HCT116 (cell line): ENCODE data around the gene CLCA2. TPM values are rescaled to one million over a fixed set of nuclear protein-coding genes. Genes with fewer than 3 reads are reported as not detected.

ENCODE experiments used
- ATAC-seq: fragments of 200-7000 bp; cut with Tn5 transposase; 2 replicates; pipeline ENCODE4 v1.9.1; 2020; ENCODE audit warnings: mild to moderate bottlenecking, moderate library complexity
- BruUV-seq: library from RNA; stranded (reverse); fragments of 400-500 nt; replicated peaks from 2 replicates; lab custom pipeline; 2021; lab: Mats Ljungman, UMichigan
- CTCF ChIA-PET: fragments of 300-600 bp; sonication (Branson Sonifier 250); formaldehyde crosslinking; loops from one replicate; lab custom pipeline; 2021; ENCODE audit warnings: antibody characterized with exemption; lab: Charles Lee
- POLR2A ChIA-PET: fragments of 300-600, 350-600 bp; sonication (Branson Sonifier 250); formaldehyde crosslinking; loops from one replicate; lab custom pipeline; 2021; ENCODE audit warnings: antibody characterized with exemption; lab: Charles Lee
- RAD21 ChIA-PET, 2 experiments: fragments of 300-600 bp; sonication (Branson Sonifier 250); formaldehyde crosslinking; loops; one replicate each; lab custom pipeline; 2023; ENCODE audit warnings: low total read pairs in 2 of 2; ENCODE audit not compliant: uncharacterized antibody in 2 of 2, unreplicated experiment in 2 of 2, low non-redundant PET in 1 of 2; lab: Charles Lee
- DNase-seq: peaks from one replicate; pipeline ENCODE4 v3.0.0-alpha.2; 2010; ENCODE audit warnings: low read depth, low spot score
- H2AFZ ChIP-seq: fragments of 200-600 bp; shearing (Covaris generic), sonication (generic); 2 replicates; pipeline ENCODE4 v1.6.1; 2017; ENCODE audit warnings: low read depth, mixed run types, mixed read lengths, antibody characterized with exemption, low read length; ENCODE audit not compliant: poor library complexity, severe bottlenecking
- H3K27ac ChIP-seq: 2 replicates; pipeline ENCODE4 v1.5.1; 2012; ENCODE audit warnings: low read depth, low read length
- H3K27me3 ChIP-seq: fragments of 200-600 bp; sonication (generic); 2 replicates; pipeline ENCODE4 v1.6.1; 2016; ENCODE audit warnings: mixed run types, low read length, mixed read lengths; ENCODE audit not compliant: insufficient read depth
- H3K36me3 ChIP-seq, 2 experiments: fragments of 200-500 bp in 1 of 2; fragments of 200-600 bp in 1 of 2; sonication (Bioruptor generic) in 1 of 2; sonication (generic) in 1 of 2; 2 replicates each; pipeline versions ENCODE4 v1.5.1 to v1.6.1; 2014 to 2016; ENCODE audit warnings: low read length in 2 of 2, inconsistent platforms in 1 of 2, mixed read lengths in 1 of 2, mixed run types in 1 of 2; ENCODE audit not compliant: insufficient read depth in 2 of 2, control insufficient read depth in 1 of 2
- H3K4me1 ChIP-seq, 2 experiments: fragments of 200-600 bp in 1 of 2; sonication (generic) in 1 of 2; 2 replicates each; pipeline versions ENCODE4 v1.5.1 to v1.6.1; 2012 to 2017; ENCODE audit warnings: low read length in 2 of 2, inconsistent platforms in 1 of 2, mild to moderate bottlenecking in 1 of 2, mixed read lengths in 1 of 2, mixed run types in 1 of 2, moderate library complexity in 1 of 2; ENCODE audit not compliant: insufficient read depth in 2 of 2, control insufficient read depth in 1 of 2
- H3K4me2 ChIP-seq: fragments of 200-600 bp; sonication (generic); 2 replicates; pipeline ENCODE4 v1.6.1; 2017; ENCODE audit warnings: mixed run types, low read length, mixed read lengths
- H3K4me3 ChIP-seq, 2 experiments: fragments of 200-600 bp in 1 of 2; sonication (generic) in 1 of 2; replicated peaks in 1 of 2; 2 replicates each; pipeline ENCODE4 v1.5.1; 2011 to 2016; ENCODE audit warnings: low read length in 2 of 2, control low read depth in 1 of 2, low read depth in 1 of 2, mild to moderate bottlenecking in 1 of 2, mixed read lengths in 1 of 2, mixed run types in 1 of 2
- H3K79me2 ChIP-seq: fragments of 200-600 bp; sonication (generic); 2 replicates; pipeline ENCODE4 v1.6.1; 2017; ENCODE audit warnings: mild to moderate bottlenecking, mixed run types, low read length, moderate library complexity, mixed read lengths; ENCODE audit not compliant: insufficient read depth
- H3K9ac ChIP-seq: fragments of 200-600 bp; sonication (generic); 2 replicates; pipeline ENCODE4 v1.6.1; 2016; ENCODE audit warnings: low read length, mixed read lengths
- H3K9me2 ChIP-seq: fragments of 200-600 bp; sonication (generic), shearing (Covaris generic); 2 replicates; pipeline ENCODE4 v1.6.1; 2017; ENCODE audit warnings: mixed run types, mild to moderate bottlenecking, moderate library complexity; ENCODE audit not compliant: insufficient read depth
- H3K9me3 ChIP-seq, 2 experiments: fragments of 200-500 bp in 1 of 2; fragments of 200-600 bp in 1 of 2; sonication (Bioruptor generic) in 1 of 2; sonication (generic) in 1 of 2; 2 replicates each; pipeline ENCODE4 v1.6.1; 2014 to 2017; ENCODE audit warnings: low read length in 2 of 2, mixed read lengths in 2 of 2, inconsistent platforms in 1 of 2, low read depth in 1 of 2, mild to moderate bottlenecking in 1 of 2, mixed run types in 1 of 2, moderate library complexity in 1 of 2; ENCODE audit not compliant: control insufficient read depth in 1 of 2, insufficient read depth in 1 of 2
- H4K20me1 ChIP-seq: fragments of 200-600 bp; sonication (generic), shearing (Covaris generic); 2 replicates; pipeline ENCODE4 v1.6.1; 2017; ENCODE audit warnings: mixed run types, mild to moderate bottlenecking, moderate library complexity; ENCODE audit not compliant: insufficient read depth
- ATF3 ChIP-seq: IDR thresholded peaks from 2 replicates; pipeline ENCODE4 v1.6.1; 2012
- CEBPB ChIP-seq: IDR thresholded peaks from 2 replicates; pipeline ENCODE4 v1.6.1; 2012; ENCODE audit warnings: low read depth
- EZH2phosphoT487 ChIP-seq: fragments of 200-600 bp; IDR thresholded peaks from 2 replicates; pipeline ENCODE4 v1.6.1; 2018; ENCODE audit warnings: antibody characterized with exemption, borderline replicate concordance
- JUND ChIP-seq: IDR thresholded peaks from 2 replicates; pipeline ENCODE4 v1.6.1; 2012
- POLR2AphosphoS5 ChIP-seq: IDR thresholded peaks from 2 replicates; pipeline ENCODE4 v1.6.1; 2011; ENCODE audit warnings: mild to moderate bottlenecking, low read depth, low read length, moderate library complexity
- SIN3A ChIP-seq: IDR thresholded peaks from 2 replicates; pipeline ENCODE4 v1.6.1; 2012; ENCODE audit warnings: low read depth
- SRF ChIP-seq: IDR thresholded peaks from 2 replicates; pipeline ENCODE4 v1.6.1; 2012; ENCODE audit warnings: low read depth
- TCF7L2 ChIP-seq: IDR thresholded peaks from 2 replicates; pipeline ENCODE4 v1.7.0; 2011; ENCODE audit warnings: borderline replicate concordance, inconsistent platforms; ENCODE audit not compliant: insufficient read depth, insufficient read length; ENCODE audit errors: extremely low read depth
- intact Hi-C: fragments of 100-400 bp; cut with micrococcal nuclease; formaldehyde crosslinking; loops from 2 replicates; pipeline ENCODE4 v1.10.0; 2022
- total RNA-seq: library from RNA; stranded (reverse); gene quantifications from one replicate; pipeline ENCODE4 v1.2.1, GENCODE V29; 2021; ENCODE audit not compliant: unreplicated experiment
- TF ChIP-seq, protein P1 (sequence below): IDR thresholded peaks from 2 replicates; pipeline ENCODE4 v1.6.1; 2011; ENCODE audit warnings: mild to moderate bottlenecking, low read length, moderate library complexity; ENCODE audit not compliant: insufficient replicate concordance; ENCODE audit errors: extremely low read depth

Gene CLCA2
- total RNA-seq, 1 experiment from 2014 or later: not detected

GRCh38 chr1:86396498-86396890, 27.5 kb upstream of the CLCA2 start:
- intact Hi-C loops: no loop called here
- no peak for ATAC-seq

More at GRCh38 chr1:86396498-86396890, 27.5 kb upstream of the CLCA2 start:
- BruUV-seq: TSS peak; percentile 70
- peaks cover 12% of the 10 kb centered on the region for H3K79me2 ChIP-seq
- ChIA-PET RAD21 (no interaction called here), CTCF (interaction anchor here (1.0 to 1.4 kb wide), 2 partner anchors 16 to 308 kb away, joined by 3 to 4 read pairs; partner anchors contain the start of gene SH3GLB1)
- peak overlapping the region; percentile 80 to 82 for H3K4me3 ChIP-seq
- no peaks in the 10 kb centered on the region for H3K9me3 ChIP-seq
- H3K27ac ChIP-seq: peak overlapping the region; percentile 27; the same call in 1 of the 2 replicates
- no peaks in the 10 kb centered on the region for H3K36me3 ChIP-seq
- peak overlapping the region; percentile 76 for H3K9ac ChIP-seq
- peak overlapping the region; percentile 83 for H2AFZ ChIP-seq
- no peaks in the 10 kb centered on the region for H3K27me3 ChIP-seq
- DNase-seq: no peak
- H4K20me1 ChIP-seq: no peaks in the 10 kb centered on the region
- H3K9me2 ChIP-seq: no peaks in the 10 kb centered on the region
- no peak for TF ChIP-seq ATF3
- no peak for TF ChIP-seq SIN3A
- TF ChIP-seq EZH2phosphoT487: no peak
- no peak for TF ChIP-seq JUND
- TF ChIP-seq POLR2AphosphoS5: no peak
- TF ChIP-seq, protein P1, sequence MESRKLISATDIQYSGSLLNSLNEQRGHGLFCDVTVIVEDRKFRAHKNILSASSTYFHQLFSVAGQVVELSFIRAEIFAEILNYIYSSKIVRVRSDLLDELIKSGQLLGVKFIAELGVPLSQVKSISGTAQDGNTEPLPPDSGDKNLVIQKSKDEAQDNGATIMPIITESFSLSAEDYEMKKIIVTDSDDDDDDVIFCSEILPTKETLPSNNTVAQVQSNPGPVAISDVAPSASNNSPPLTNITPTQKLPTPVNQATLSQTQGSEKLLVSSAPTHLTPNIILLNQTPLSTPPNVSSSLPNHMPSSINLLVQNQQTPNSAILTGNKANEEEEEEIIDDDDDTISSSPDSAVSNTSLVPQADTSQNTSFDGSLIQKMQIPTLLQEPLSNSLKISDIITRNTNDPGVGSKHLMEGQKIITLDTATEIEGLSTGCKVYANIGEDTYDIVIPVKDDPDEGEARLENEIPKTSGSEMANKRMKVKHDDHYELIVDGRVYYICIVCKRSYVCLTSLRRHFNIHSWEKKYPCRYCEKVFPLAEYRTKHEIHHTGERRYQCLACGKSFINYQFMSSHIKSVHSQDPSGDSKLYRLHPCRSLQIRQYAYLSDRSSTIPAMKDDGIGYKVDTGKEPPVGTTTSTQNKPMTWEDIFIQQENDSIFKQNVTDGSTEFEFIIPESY: no peak
- no peak for TF ChIP-seq CEBPB
- no peak for TF ChIP-seq SRF
- TF ChIP-seq TCF7L2: no peak
- TF ChIP-seq, all 23 proteins: peak for 0
- Histone ChIP-seq H3K4me1 (peaks cover 4 to 14% of the 10 kb centered on the region in 2 experiments; a peak in 3 of 4 replicates), H3K4me2 (peak overlapping the region; percentile 94)
- POLR2A ChIA-PET: interaction anchor here (0.7 to 1.0 kb wide), 4 partner anchors 10 to 300 kb away, joined by 3 to 5 read pairs (median 4); no protein-coding TSS in a partner anchor
